SU-DHL-6 (cell line): Measurements from ENCODE around the gene SLC35C1.
"Not testable (repeated sequence)": the region's sequence is repeated elsewhere in the genome, so short reads cannot be mapped to it uniquely, and the experiment has no call there.

Experiments
- H2AFZ ChIP-seq: fragments of 200-600 bp; sonication (generic); 2 replicates; pipeline ENCODE4 v1.6.1; 2014; ENCODE audit warnings: low read depth, mild to moderate bottlenecking, moderate library complexity, mixed read lengths, antibody characterized with exemption, low read length; ENCODE audit not compliant: severe bottlenecking
- H3F3A ChIP-seq: fragments of 200-600 bp; shearing (Covaris generic); 2 replicates; pipeline ENCODE4 v1.6.0; 2016; ENCODE audit warnings: antibody characterized with exemption, mild to moderate bottlenecking; ENCODE audit not compliant: insufficient read depth
- H3K27ac ChIP-seq: fragments of 200-600 bp; sonication (generic); 2 replicates; pipeline ENCODE4 v1.5.1; 2016; ENCODE audit warnings: low read depth, mild to moderate bottlenecking, low read length, moderate library complexity, mixed read lengths
- H3K27me3 ChIP-seq: fragments of 200-600 bp; sonication (generic), shearing (Covaris generic); 2 replicates; pipeline ENCODE4 v1.6.0; 2014; ENCODE audit warnings: mild to moderate bottlenecking, low read length
- H3K36me3 ChIP-seq: fragments of 200-600 bp; sonication (generic); 2 replicates; pipeline ENCODE4 v1.6.1; 2014; ENCODE audit warnings: mild to moderate bottlenecking, low read length, mixed read lengths
- H3K4me2 ChIP-seq: fragments of 300-600, 200-600 bp; shearing (Covaris generic), sonication (generic); 2 replicates; pipeline ENCODE4 v1.6.0; 2014; ENCODE audit warnings: low read length, low read depth, mild to moderate bottlenecking; ENCODE audit not compliant: poor library complexity, severe bottlenecking
- H3K4me3 ChIP-seq: fragments of 200-600 bp; sonication (generic); 2 replicates; pipeline ENCODE4 v1.5.1; 2014; ENCODE audit warnings: antibody characterized with exemption, low read length, mild to moderate bottlenecking, mixed read lengths; ENCODE audit not compliant: insufficient read depth, poor library complexity, severe bottlenecking
- H3K79me2 ChIP-seq: fragments of 200-600 bp; sonication (generic); 2 replicates; pipeline ENCODE4 v1.6.1; 2014; ENCODE audit warnings: mild to moderate bottlenecking, low read length, moderate library complexity; ENCODE audit not compliant: insufficient read depth
- H3K9ac ChIP-seq: fragments of 200-600 bp; sonication (generic); 2 replicates; pipeline ENCODE4 v1.7.0; 2014; ENCODE audit warnings: mild to moderate bottlenecking, low read length
- H3K9me2 ChIP-seq: fragments of 200-600 bp; sonication (generic); replicated peaks from 2 replicates; pipeline ENCODE4 v1.6.1; 2014; ENCODE audit warnings: low read length; ENCODE audit not compliant: insufficient read depth
- H3K9me3 ChIP-seq: fragments of 200-600 bp; sonication (generic); 2 replicates; pipeline ENCODE4 v1.6.1; 2014; ENCODE audit warnings: low read length, mixed read lengths; ENCODE audit not compliant: insufficient read depth
- H4K20me1 ChIP-seq: fragments of 200-600 bp; sonication (generic); 2 replicates; pipeline ENCODE4 v1.6.1; 2014; ENCODE audit warnings: low read depth, mild to moderate bottlenecking, antibody characterized with exemption, low read length, moderate library complexity, mixed read lengths
- CTCF ChIP-seq: fragments of 200-600 bp; sonication (generic); IDR thresholded peaks from one replicate; pipeline ENCODE4 v1.5.1; 2017; ENCODE audit warnings: antibody characterized with exemption, mild to moderate bottlenecking, low read length, moderate library complexity; ENCODE audit not compliant: insufficient read depth, poor library complexity, severe bottlenecking
- EZH2phosphoT487 ChIP-seq: fragments of 200-600 bp; sonication (generic), shearing (Covaris generic); conservative IDR thresholded peaks from 2 replicates; pipeline ENCODE4 v1.6.1; 2018; ENCODE audit warnings: mild to moderate bottlenecking, antibody characterized with exemption, low read length, moderate library complexity, mixed read lengths

The SLC35C1 gene

GRCh38 chr11:45807792-45808238 is 2.9 kb downstream of the SLC35C1 start:
- no peaks in the 10 kb centered on the region for H3K27me3 ChIP-seq
- H3K9ac ChIP-seq, result no peak overlapping the region
- no peak overlapping the region for H3K4me2 ChIP-seq
- no peaks in the 10 kb centered on the region for H3K9me2 ChIP-seq
- H3K27ac ChIP-seq, result no peak overlapping the region
- no peaks in the 10 kb centered on the region for H3K9me3 ChIP-seq
- no peaks in the 10 kb centered on the region for H3K36me3 ChIP-seq
- TF ChIP-seq CTCF (no peak), EZH2phosphoT487 (no peak)
- no peak overlapping the region for H3K4me3 ChIP-seq
- peaks cover 5% of the 10 kb centered on the region; the same call in 1 of the 2 replicates for H3K79me2 ChIP-seq
- H2AFZ ChIP-seq, result no peak overlapping the region
- no peaks in the 10 kb centered on the region for H4K20me1 ChIP-seq
- no peaks in the 10 kb centered on the region for H3F3A ChIP-seq

- H3K9me3 ChIP-seq, H3K79me2 ChIP-seq, H3K27ac ChIP-seq, H3K9ac ChIP-seq, H3F3A ChIP-seq, H3K4me3 ChIP-seq, H3K27me3 ChIP-seq, H3K36me3 ChIP-seq, H2AFZ ChIP-seq, H3K4me2 ChIP-seq, H4K20me1 ChIP-seq, H3K9me2 ChIP-seq: not testable (repeated sequence)
These were observed 3.5 kb downstream of the SLC35C1 start for GRCh38 chr11:45808427-45808826.

DNA sequence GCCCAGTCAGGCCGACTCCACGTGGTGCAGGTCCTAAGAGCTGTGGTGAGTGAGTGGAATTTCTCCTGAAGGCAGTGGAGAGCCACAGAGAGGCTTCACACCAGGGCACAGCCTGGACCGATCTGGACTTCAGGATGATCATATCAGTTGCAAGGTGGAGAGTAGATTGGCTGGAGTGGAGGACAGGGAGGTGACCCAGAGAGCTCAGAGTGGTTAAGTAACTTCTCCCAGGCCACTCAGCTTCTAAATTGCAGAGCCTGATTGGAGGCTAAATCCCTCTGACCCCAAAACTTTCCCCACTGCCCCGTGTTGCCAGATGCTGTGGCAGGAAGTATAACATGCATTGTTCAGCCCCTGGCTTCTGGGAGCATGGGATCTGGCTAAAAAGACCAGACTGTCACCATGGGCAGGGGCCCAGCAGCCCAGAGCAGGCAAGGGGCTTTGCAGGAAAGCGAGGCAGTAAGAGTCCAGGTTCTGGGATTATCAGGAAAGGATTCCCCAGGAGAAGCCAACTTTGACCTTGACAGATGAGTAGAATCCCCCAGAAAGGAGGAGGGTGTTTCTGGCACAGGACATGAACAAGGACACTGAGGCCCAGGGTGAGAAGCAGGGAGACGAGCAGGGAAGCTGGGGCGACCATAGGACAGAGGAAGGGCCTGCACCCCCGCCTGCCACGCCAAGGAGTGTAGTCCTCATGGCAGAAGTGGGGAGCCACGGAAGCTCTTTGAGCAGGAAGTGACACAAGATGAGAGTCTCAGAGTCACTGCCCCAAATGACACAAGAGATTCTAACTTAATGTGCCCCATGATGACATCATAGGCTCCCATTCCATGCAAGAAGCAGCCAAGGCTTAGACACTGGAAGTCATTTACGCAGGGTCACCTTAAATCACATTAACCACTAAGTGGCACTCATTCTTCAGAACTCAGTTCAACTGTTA is 4.8 kb downstream of the SLC35C1 start:
- H3K27me3 ChIP-seq, result no peaks in the 10 kb centered on the region
- H3F3A ChIP-seq, result no peaks in the 10 kb centered on the region
- H3K9me2 ChIP-seq, result no peaks in the 10 kb centered on the region
- no peak overlapping the region for H2AFZ ChIP-seq
- no peak overlapping the region for H3K4me2 ChIP-seq
- H3K36me3 ChIP-seq, result no peaks in the 10 kb centered on the region
- TF ChIP-seq EZH2phosphoT487 (no peak), CTCF (no peak)
- no peaks in the 10 kb centered on the region for H4K20me1 ChIP-seq
- H3K9ac ChIP-seq, result no peak overlapping the region
- H3K9me3 ChIP-seq, result no peaks in the 10 kb centered on the region
- peaks cover 5% of the 10 kb centered on the region; the same call in 1 of the 2 replicates for H3K79me2 ChIP-seq
- H3K27ac ChIP-seq, result no peak overlapping the region
- H3K4me3 ChIP-seq, result no peak overlapping the region

DNA sequence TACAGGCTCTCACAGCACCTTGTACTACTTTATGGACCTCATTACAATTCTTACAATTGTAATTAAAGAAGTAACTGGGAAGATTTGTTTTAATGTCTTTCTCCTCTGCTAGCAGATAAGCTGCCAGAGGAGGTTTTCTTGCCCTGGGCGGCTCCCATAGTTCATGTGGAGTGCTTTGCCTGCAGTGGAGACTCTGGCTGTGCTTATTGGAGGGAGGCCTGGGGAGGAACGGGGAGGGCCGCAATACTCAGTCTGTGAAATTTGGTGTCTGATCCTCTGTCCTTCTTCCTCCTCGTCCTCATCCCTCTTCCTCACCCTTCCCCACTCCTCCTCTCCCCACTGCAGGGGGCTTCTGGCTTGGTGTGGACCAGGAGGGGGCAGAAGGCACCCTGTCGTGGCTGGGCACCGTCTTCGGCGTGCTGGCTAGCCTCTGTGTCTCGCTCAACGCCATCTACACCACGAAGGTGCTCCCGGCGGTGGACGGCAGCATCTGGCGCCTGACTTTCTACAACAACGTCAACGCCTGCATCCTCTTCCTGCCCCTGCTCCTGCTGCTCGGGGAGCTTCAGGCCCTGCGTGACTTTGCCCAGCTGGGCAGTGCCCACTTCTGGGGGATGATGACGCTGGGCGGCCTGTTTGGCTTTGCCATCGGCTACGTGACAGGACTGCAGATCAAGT is 5.6 kb downstream of the SLC35C1 start:
- H3K79me2 ChIP-seq, result peaks cover 5% of the 10 kb centered on the region; the same call in 1 of the 2 replicates
- H3K4me2 ChIP-seq, result no peak overlapping the region
- no peak overlapping the region for H3K9ac ChIP-seq
- H3K36me3 ChIP-seq, result no peaks in the 10 kb centered on the region
- no peak overlapping the region for H3K27ac ChIP-seq
- H3K9me3 ChIP-seq, result no peaks in the 10 kb centered on the region
- H2AFZ ChIP-seq, result no peak overlapping the region
- no peak overlapping the region for H3K4me3 ChIP-seq
- no peaks in the 10 kb centered on the region for H3F3A ChIP-seq
- H3K9me2 ChIP-seq, result no peaks in the 10 kb centered on the region
- TF ChIP-seq EZH2phosphoT487 (no peak), CTCF (no peak)
- no peaks in the 10 kb centered on the region for H4K20me1 ChIP-seq
- H3K27me3 ChIP-seq, result no peaks in the 10 kb centered on the region
